Liver (tissue), 9 donors: ENCODE measurements around the gene GRIN2D. TPM values are rescaled to one million over a fixed set of nuclear protein-coding genes. Genes with fewer than 3 reads are reported as not detected.

Experiments
- DNase-seq: peaks from one replicate; pipeline ENCODE4 v3.0.0-alpha.2; 2017; ENCODE audit warnings: low spot score
- H3K27ac ChIP-seq, 2 donors: one replicate each; pipeline ENCODE4 v1.7.0; 2013; ENCODE audit warnings: inconsistent platforms in 2 of 2, low read length in 2 of 2, control low read depth in 1 of 2, low read depth in 1 of 2, mild to moderate bottlenecking in 1 of 2
- H3K27me3 ChIP-seq, 4 donors: one replicate each; pipeline versions ENCODE4 v1.6.1 to v1.7.0; 2013; ENCODE audit warnings: low read length in 3 of 4, inconsistent platforms in 1 of 4, mild to moderate bottlenecking in 1 of 4, moderate library complexity in 1 of 4; ENCODE audit not compliant: control insufficient read depth in 4 of 4, insufficient read depth in 4 of 4
- H3K36me3 ChIP-seq, 4 donors: one replicate each; pipeline versions ENCODE4 v1.6.1 to v1.7.0; 2013; ENCODE audit warnings: low read length in 3 of 4, mild to moderate bottlenecking in 3 of 4, low read depth in 1 of 4, moderate library complexity in 1 of 4; ENCODE audit not compliant: control insufficient read depth in 4 of 4, insufficient read depth in 3 of 4
- H3K4me1 ChIP-seq, 4 donors: one replicate each; pipeline versions ENCODE4 v1.6.1 to v1.7.0; 2013; ENCODE audit warnings: low read length in 3 of 4, mild to moderate bottlenecking in 3 of 4, moderate library complexity in 1 of 4; ENCODE audit not compliant: control insufficient read depth in 4 of 4, insufficient read depth in 4 of 4
- H3K4me3 ChIP-seq, 3 donors: one replicate each; pipeline versions ENCODE4 v1.6.1 to v1.7.0; 2013; ENCODE audit warnings: low read length in 3 of 3, control low read depth in 1 of 3, low read depth in 1 of 3, mild to moderate bottlenecking in 1 of 3
- H3K9ac ChIP-seq, 2 donors: one replicate each; pipeline ENCODE4 v1.7.0; 2013; ENCODE audit warnings: low read length in 2 of 2, mild to moderate bottlenecking in 2 of 2, moderate library complexity in 2 of 2, control low read depth in 1 of 2, low read depth in 1 of 2
- H3K9me3 ChIP-seq, 4 donors: one replicate each; pipeline versions ENCODE4 v1.6.1 to v1.7.0; 2013; ENCODE audit warnings: low read length in 3 of 4; ENCODE audit not compliant: control insufficient read depth in 4 of 4
- EGR1 ChIP-seq, 2 donors: IDR thresholded peaks; 2 replicates each; pipeline ENCODE4 v1.6.1; 2016 to 2018; ENCODE audit warnings: antibody characterized with exemption in 2 of 2, low read depth in 2 of 2
- FOXA1 ChIP-seq: IDR thresholded peaks from 2 replicates; pipeline ENCODE4 v1.6.1; 2016; ENCODE audit warnings: antibody characterized with exemption
- FOXA2 ChIP-seq: IDR thresholded peaks from 2 replicates; pipeline ENCODE4 v1.6.1; 2016; ENCODE audit warnings: antibody characterized with exemption
- GABPA ChIP-seq, 2 donors: IDR thresholded peaks in 1 of 2; conservative IDR thresholded peaks in 1 of 2; 2 replicates each; pipeline ENCODE4 v1.6.1; 2016; ENCODE audit warnings: antibody characterized with exemption in 2 of 2, mild to moderate bottlenecking in 1 of 2, moderate library complexity in 1 of 2
- HNF4A ChIP-seq, 2 donors: conservative IDR thresholded peaks; 2 replicates each; pipeline ENCODE4 v1.6.1; 2016; ENCODE audit warnings: antibody characterized with exemption in 2 of 2, mild to moderate bottlenecking in 2 of 2
- JUND ChIP-seq, 2 donors: IDR thresholded peaks; 2 replicates each; pipeline ENCODE4 v1.6.1; 2016; ENCODE audit warnings: antibody characterized with exemption in 2 of 2
- NR2F2 ChIP-seq: IDR thresholded peaks from 2 replicates; pipeline ENCODE4 v1.6.1; 2016; ENCODE audit warnings: antibody characterized with exemption
- RAD21 ChIP-seq, 2 donors: IDR thresholded peaks; 2 replicates each; pipeline ENCODE4 v1.6.1; 2016; ENCODE audit warnings: antibody characterized with exemption in 2 of 2, mild to moderate bottlenecking in 2 of 2
- RXRA ChIP-seq, 2 donors: IDR thresholded peaks; 2 replicates each; pipeline ENCODE4 v1.6.1; 2017 to 2018; ENCODE audit warnings: antibody characterized with exemption in 2 of 2, mild to moderate bottlenecking in 1 of 2
- SP1 ChIP-seq: IDR thresholded peaks from 2 replicates; pipeline ENCODE4 v1.6.1; 2018; ENCODE audit warnings: antibody characterized with exemption, mild to moderate bottlenecking
- TAF1 ChIP-seq: conservative IDR thresholded peaks from 2 replicates; pipeline ENCODE4 v1.6.1; 2016; ENCODE audit warnings: antibody characterized with exemption, mild to moderate bottlenecking
- YY1 ChIP-seq: IDR thresholded peaks from 2 replicates; pipeline ENCODE4 v1.6.1; 2016; ENCODE audit warnings: antibody characterized with exemption, mild to moderate bottlenecking
- WGBS: extraction: QIAGEN DNeasy Blood & Tissue Kit; methylation state at CpG from one replicate; pipeline ENCODE4 v1.1.7; 2013; 5-methylcytosine and 5-hydroxymethylcytosine counted together
- polyA plus RNA-seq, 2 donors: library from polyadenylated mRNA; stranded (reverse) in 1 of 2; unstranded in 1 of 2; fragments of 200-250 nt in 1 of 2; fragments of >200 nt in 1 of 2; fragmentation: Nextera tagmentation in 1 of 2; extraction: Ambion mirVana in 1 of 2; gene quantifications; one replicate each; pipeline versions ENCODE4 v1.2.1 to v1.2.3, GENCODE V29; 2013 to 2015
- total RNA-seq, 2 donors: library from RNA; depleted of rRNA; stranded (reverse); fragments of >200 nt; gene quantifications; one replicate each; pipeline ENCODE4 v1.2.3, GENCODE V29; 2014
- TF ChIP-seq, protein P1 (sequence below): IDR thresholded peaks from 2 replicates; pipeline ENCODE4 v1.6.1; 2016; ENCODE audit warnings: antibody characterized with exemption
- donor health status: healthy.
- donor health status: healthy.
- donor health status: healthy.
- donor health status: healthy.
- donor health status: healthy.

GRIN2D gene
- total and polyA plus RNA-seq, 4 donors, result 0.13 to 0.33 (median 0.17) TPM; not detected in 1

DNA sequence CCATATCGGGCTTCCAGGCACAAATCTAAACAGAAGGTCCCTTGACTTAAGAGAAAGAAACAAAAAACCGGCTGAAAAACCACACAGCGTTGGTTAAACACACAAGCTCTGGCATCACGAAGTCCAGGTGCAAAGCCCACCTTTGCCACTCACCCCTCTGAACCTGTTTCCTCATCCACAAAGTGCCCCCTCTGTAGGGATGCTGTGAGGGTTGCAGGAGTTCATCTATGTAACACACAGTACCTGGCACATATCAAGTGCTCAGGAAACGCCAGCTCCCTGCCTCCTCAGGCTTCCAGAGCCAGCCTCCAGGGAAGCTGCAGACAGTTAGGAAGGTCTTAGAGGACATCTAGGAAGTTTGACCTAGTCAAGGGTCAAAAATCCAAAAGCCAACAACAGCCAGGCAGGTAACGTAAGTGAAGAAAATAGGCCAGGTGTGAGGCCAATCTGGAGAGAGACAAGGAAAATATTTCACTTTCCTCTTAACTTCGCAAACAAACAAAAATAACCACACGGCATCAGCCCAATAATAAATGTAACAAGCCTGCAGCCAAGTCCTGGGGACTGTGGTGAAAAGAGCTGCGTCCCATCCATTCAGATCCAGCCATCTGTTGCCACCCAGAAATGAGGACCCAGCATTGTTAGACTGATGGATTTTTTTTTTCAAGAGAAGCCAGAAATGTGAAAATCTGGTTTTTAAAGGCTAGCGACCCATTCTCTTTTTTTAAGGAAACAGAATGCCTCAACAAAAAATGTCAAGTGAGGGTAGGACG lies 12.1 kb upstream of the GRIN2D start:
- no peak overlapping the region for H3K27ac ChIP-seq
- no peak overlapping the region for H3K9ac ChIP-seq
- TF ChIP-seq NR2F2 (no peak), FOXA2 (no peak), JUND (IDR thresholded peaks at IDR 0.05) (no peak)
- no peaks in the 10 kb centered on the region for H3K27me3 ChIP-seq
- H3K9me3 ChIP-seq, result no peaks in the 10 kb centered on the region
- no peak overlapping the region for H3K4me3 ChIP-seq
- peaks cover 17 to 41% (median 30%) of the 10 kb centered on the region in 4 donors for H3K36me3 ChIP-seq
- WGBS, result 95% methylated on average over 11 of the region's 11 CpGs
- DNase-seq, result no peak
- no peaks in the 10 kb centered on the region for H3K4me1 ChIP-seq

DNA sequence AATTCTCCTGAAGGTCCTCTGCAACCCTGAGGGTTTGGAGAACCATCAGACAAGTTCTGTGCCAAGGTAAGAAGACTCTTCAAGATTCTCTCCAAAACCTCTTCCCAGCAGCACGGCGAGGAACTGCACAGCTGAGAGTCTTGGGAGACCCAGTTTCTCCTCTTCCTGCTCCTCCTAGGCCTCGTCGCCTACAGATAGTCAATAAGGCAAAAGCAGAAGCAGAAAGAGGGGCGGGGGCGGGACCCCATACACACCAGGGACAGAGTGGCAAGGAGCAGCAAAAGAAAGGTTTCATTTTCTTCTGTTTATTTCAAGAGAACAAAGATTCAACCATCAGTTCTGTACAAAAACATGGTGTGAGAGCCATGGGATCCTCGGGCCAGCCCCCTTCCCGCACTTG lies 11.2 kb upstream of the GRIN2D start:
- H3K36me3 ChIP-seq, result peaks cover 19 to 47% (median 32%) of the 10 kb centered on the region in 4 donors
- no peak overlapping the region for H3K27ac ChIP-seq
- H3K4me1 ChIP-seq, result no peaks in the 10 kb centered on the region
- 91% methylated on average over 8 of the region's 8 CpGs for WGBS
- H3K4me3 ChIP-seq, result no peak overlapping the region
- no peak for DNase-seq
- no peaks in the 10 kb centered on the region for H3K9me3 ChIP-seq
- TF ChIP-seq RAD21 (IDR thresholded peaks at IDR 0.05) (no peak), RXRA (IDR thresholded peaks at IDR 0.05) (no peak), FOXA2 (no peak), HNF4A (conservative IDR thresholded peaks at IDR 0.05) (no peak), TAF1 (no peak), YY1 (no peak), JUND (IDR thresholded peaks at IDR 0.05) (no peak), FOXA1 (no peak), GABPA (IDR thresholded peaks at IDR 0.05 in 1 of 2, conservative IDR thresholded peaks at IDR 0.05 in 1 of 2) (no peak), NR2F2 (no peak)
- no peaks in the 10 kb centered on the region for H3K27me3 ChIP-seq
- no peak overlapping the region for H3K9ac ChIP-seq

DNA sequence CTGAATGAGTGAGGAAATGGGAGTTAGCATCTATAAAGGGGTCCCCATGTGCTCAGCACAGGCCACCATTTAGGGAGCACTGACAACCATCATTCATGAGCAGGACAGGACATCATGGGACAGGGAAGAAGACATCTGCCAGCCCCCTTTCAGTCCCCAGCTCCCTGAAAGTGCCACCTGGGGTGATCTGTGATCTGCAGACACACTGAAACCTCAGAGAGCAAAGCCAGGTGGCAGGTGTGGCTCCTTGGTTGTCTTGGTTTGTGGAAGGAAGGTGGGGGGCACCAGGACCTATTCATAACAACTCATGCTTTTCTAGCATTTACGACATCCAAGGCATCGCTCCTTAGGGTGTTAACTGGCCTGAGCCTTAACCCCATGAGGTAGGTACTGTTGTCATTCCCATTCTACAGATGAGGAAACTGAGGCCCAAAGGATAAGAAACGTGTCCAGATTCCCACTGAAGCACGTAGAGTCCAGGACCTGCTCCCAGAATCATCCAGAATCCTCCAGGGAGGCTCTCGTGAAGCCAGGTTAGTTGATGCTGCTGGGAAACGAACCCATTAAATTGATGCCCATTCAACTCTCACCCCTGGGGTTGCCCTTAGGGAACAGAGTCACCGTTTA lies 7.9 kb upstream of the GRIN2D start:
- Histone ChIP-seq H3K9ac (no peak overlapping the region), H3K27ac (no peak overlapping the region), H3K9me3 (no peaks in the 10 kb centered on the region), H3K27me3 (no peaks in the 10 kb centered on the region), H3K4me1 (peaks cover 0 to 5% (median 2%) of the 10 kb centered on the region in 4 donors), H3K4me3 (no peak overlapping the region), H3K36me3 (peaks cover 24 to 54% (median 42%) of the 10 kb centered on the region in 4 donors)
- TF ChIP-seq FOXA2, result no peak
- no peak for DNase-seq
- 98% methylated on average over 7 of the region's 7 CpGs for WGBS

DNA sequence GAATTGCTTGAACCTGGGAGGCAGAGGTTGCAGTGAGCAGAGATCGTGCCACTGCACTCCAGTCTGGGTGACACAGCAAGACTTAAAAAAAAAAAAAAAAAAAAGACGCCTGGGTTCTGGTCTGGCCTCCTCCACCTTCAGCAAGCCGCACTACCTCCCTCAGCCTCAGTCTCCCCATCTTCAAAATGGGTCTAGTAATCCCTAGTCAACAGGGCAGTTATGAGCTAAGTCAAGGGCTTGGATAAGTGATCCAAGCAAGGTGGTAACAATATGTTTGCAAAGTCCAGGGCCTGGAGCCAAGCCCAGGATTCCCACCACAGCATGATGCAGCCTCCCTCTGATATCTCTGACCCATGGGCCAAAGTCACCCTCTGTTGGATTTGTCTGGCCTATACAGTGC lies 6.5 kb upstream of the GRIN2D start:
- Histone ChIP-seq H3K9ac (no peak overlapping the region), H3K4me1 (peaks cover 0 to 5% (median 2%) of the 10 kb centered on the region in 4 donors), H3K27ac (no peak overlapping the region), H3K4me3 (no peak overlapping the region), H3K27me3 (no peaks in the 10 kb centered on the region), H3K9me3 (no peaks in the 10 kb centered on the region), H3K36me3 (peaks cover 24 to 47% (median 36%) of the 10 kb centered on the region in 4 donors)
- WGBS, result 94% methylated on average over 3 of the region's 3 CpGs
- DNase-seq, result no peak
- TF ChIP-seq EGR1 (IDR thresholded peaks at IDR 0.05; ENCODE audit: low read depth in 2 of 2), result no peak
- no peak for TF ChIP-seq FOXA2
- no peak for TF ChIP-seq GABPA (IDR thresholded peaks at IDR 0.05 in 1 of 2, conservative IDR thresholded peaks at IDR 0.05 in 1 of 2)
- TF ChIP-seq, protein P1, sequence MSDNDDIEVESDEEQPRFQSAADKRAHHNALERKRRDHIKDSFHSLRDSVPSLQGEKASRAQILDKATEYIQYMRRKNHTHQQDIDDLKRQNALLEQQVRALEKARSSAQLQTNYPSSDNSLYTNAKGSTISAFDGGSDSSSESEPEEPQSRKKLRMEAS, result no peak
- no peak for TF ChIP-seq SP1
